Measurements from ENCODE around the gene LSM12.

DNA sequence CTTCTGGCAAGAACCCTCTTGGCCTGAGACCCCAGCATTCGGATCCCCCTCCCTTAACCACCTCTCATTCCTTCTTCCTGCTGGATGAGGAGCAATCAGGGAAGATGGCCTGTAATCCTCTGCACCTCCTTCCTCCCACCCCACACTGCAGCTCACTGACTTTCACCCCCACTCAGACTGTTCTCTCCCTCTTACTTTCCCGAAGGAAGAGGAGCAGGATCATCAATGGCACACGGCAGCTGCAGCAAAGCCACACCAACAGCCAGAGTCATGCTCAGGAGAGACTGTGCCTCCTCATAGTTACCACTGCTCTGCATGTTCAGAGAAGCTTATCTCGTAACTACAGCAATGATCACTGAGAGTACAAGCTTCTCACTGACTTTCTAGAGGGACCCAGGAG lies 41.6 kb downstream of the LSM12 start:
- TF ChIP-seq CTCF (IDR thresholded peaks at IDR 0.05): no peak
- no peak for TF ChIP-seq POLR2A (IDR thresholded peaks at IDR 0.05)

All from thyroid gland (tissue), 4 donors.